ENCODE results near the gene TANK. TPM values are rescaled to one million over a fixed set of nuclear protein-coding genes. Genes with fewer than 3 reads are reported as not detected.

The TANK gene
- polyA plus RNA-seq, 1 donor from 2014 or later: 58.1 TPM

- TF ChIP-seq TAF1 (IDR thresholded peaks at IDR 0.05; ENCODE audit: low read depth) (no peak), POLR2AphosphoS5 (IDR thresholded peaks at IDR 0.05) (no peak), MXI1 (conservative IDR thresholded peaks at IDR 0.05; ENCODE audit: poor library complexity, severe bottlenecking) (no peak), SMC3 (conservative IDR thresholded peaks at IDR 0.05; ENCODE audit: poor library complexity) (no peak), EZH2 (IDR thresholded peaks at IDR 0.05; ENCODE audit: borderline replicate concordance, insufficient read depth, low read length, poor library complexity, severe bottlenecking) (no peak), RAD21 (conservative IDR thresholded peaks at IDR 0.05) (no peak), EP300 (conservative IDR thresholded peaks at IDR 0.05; ENCODE audit: poor library complexity, severe bottlenecking) (no peak)
- TF ChIP-seq, protein P1, sequence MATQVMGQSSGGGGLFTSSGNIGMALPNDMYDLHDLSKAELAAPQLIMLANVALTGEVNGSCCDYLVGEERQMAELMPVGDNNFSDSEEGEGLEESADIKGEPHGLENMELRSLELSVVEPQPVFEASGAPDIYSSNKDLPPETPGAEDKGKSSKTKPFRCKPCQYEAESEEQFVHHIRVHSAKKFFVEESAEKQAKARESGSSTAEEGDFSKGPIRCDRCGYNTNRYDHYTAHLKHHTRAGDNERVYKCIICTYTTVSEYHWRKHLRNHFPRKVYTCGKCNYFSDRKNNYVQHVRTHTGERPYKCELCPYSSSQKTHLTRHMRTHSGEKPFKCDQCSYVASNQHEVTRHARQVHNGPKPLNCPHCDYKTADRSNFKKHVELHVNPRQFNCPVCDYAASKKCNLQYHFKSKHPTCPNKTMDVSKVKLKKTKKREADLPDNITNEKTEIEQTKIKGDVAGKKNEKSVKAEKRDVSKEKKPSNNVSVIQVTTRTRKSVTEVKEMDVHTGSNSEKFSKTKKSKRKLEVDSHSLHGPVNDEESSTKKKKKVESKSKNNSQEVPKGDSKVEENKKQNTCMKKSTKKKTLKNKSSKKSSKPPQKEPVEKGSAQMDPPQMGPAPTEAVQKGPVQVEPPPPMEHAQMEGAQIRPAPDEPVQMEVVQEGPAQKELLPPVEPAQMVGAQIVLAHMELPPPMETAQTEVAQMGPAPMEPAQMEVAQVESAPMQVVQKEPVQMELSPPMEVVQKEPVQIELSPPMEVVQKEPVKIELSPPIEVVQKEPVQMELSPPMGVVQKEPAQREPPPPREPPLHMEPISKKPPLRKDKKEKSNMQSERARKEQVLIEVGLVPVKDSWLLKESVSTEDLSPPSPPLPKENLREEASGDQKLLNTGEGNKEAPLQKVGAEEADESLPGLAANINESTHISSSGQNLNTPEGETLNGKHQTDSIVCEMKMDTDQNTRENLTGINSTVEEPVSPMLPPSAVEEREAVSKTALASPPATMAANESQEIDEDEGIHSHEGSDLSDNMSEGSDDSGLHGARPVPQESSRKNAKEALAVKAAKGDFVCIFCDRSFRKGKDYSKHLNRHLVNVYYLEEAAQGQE (IDR thresholded peaks at IDR 0.05; ENCODE audit: borderline replicate concordance): no peak
- TF ChIP-seq, protein P2, sequence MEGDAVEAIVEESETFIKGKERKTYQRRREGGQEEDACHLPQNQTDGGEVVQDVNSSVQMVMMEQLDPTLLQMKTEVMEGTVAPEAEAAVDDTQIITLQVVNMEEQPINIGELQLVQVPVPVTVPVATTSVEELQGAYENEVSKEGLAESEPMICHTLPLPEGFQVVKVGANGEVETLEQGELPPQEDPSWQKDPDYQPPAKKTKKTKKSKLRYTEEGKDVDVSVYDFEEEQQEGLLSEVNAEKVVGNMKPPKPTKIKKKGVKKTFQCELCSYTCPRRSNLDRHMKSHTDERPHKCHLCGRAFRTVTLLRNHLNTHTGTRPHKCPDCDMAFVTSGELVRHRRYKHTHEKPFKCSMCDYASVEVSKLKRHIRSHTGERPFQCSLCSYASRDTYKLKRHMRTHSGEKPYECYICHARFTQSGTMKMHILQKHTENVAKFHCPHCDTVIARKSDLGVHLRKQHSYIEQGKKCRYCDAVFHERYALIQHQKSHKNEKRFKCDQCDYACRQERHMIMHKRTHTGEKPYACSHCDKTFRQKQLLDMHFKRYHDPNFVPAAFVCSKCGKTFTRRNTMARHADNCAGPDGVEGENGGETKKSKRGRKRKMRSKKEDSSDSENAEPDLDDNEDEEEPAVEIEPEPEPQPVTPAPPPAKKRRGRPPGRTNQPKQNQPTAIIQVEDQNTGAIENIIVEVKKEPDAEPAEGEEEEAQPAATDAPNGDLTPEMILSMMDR (IDR thresholded peaks at IDR 0.05; ENCODE audit: poor library complexity, severe bottlenecking): no peak
- Histone ChIP-seq H4K20me1 (ENCODE audit: insufficient read depth) (no peaks in the 10 kb centered on the region), H3K4me3 (ENCODE audit: low read length) (no peak overlapping the region), H3K27me3 (ENCODE audit: insufficient read depth, low read depth, low read length) (peaks cover 15% of the 10 kb centered on the region), H3K4me2 (ENCODE audit: low read length) (no peak overlapping the region), H3K79me2 (replicated peaks; ENCODE audit: insufficient read depth, low read length) (no peaks in the 10 kb centered on the region), H3F3A (ENCODE audit: insufficient read depth, low read length, poor library complexity, severe bottlenecking) (no peaks in the 10 kb centered on the region), H2AFZ (ENCODE audit: low read depth, low read length) (no peak overlapping the region), H3K9ac (ENCODE audit: low read length) (no peak overlapping the region), H3K27ac (ENCODE audit: low read length) (no peak overlapping the region), H3K9me2 (ENCODE audit: insufficient read depth, low read length) (no peaks in the 10 kb centered on the region), H3K9me3 (ENCODE audit: low read length) (no peaks in the 10 kb centered on the region), H3K36me3 (ENCODE audit: insufficient read depth, low read length) (no peaks in the 10 kb centered on the region)
Observed at GRCh38 chr2:161246281-161246680, 86.1 kb downstream of the TANK start.

DNA sequence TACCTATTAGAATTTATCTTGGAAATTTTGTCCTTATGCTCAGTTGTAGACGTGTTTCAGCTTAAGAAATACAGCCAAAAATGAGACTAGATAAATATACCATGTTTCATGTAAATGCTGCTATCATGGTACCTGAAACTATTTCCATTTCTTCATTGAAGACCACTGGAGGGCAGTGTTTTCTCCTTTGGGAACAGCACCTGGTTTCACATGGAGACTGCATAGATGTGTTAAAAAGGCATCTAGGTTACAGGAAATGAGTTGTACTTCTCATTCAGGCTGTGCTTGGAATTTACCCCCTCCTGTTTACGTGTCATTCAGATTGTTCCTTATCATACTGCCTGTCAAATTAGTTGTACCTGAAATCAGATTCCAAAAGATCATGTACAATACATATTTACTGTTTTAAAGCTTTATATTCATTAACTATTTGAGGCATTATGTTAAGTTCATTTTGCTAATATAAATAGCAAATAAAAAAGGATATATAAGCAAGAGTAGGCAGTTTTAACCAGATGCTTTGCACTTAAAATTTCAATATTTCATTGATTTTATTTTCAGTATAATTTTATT is 90.7 kb downstream of the TANK start:
- no peak overlapping the region for H3K4me2 ChIP-seq (ENCODE audit: low read length)
- H3K36me3 ChIP-seq (ENCODE audit: insufficient read depth, low read length): no peaks in the 10 kb centered on the region
- no peaks in the 10 kb centered on the region for H3K79me2 ChIP-seq (replicated peaks; ENCODE audit: insufficient read depth, low read length)
- H3K9me2 ChIP-seq (ENCODE audit: insufficient read depth, low read length): no peaks in the 10 kb centered on the region
- TF ChIP-seq, protein P1 (IDR thresholded peaks at IDR 0.05; ENCODE audit: borderline replicate concordance): no peak
- TF ChIP-seq SMC3 (conservative IDR thresholded peaks at IDR 0.05; ENCODE audit: poor library complexity) (peak; percentile 76), EP300 (conservative IDR thresholded peaks at IDR 0.05; ENCODE audit: poor library complexity, severe bottlenecking) (no peak), RAD21 (conservative IDR thresholded peaks at IDR 0.05) (peak; percentile 70)
- TF ChIP-seq, protein P2 (IDR thresholded peaks at IDR 0.05; ENCODE audit: poor library complexity, severe bottlenecking): peak; percentile 76
- no peak overlapping the region for H3K4me3 ChIP-seq (ENCODE audit: low read length)
- H3K9me3 ChIP-seq (ENCODE audit: low read length): no peaks in the 10 kb centered on the region
- H3K27ac ChIP-seq (ENCODE audit: low read length): no peak overlapping the region
- H3F3A ChIP-seq (ENCODE audit: insufficient read depth, low read length, poor library complexity, severe bottlenecking): no peaks in the 10 kb centered on the region
- H3K27me3 ChIP-seq (ENCODE audit: insufficient read depth, low read depth, low read length): peaks cover 3% of the 10 kb centered on the region
- H2AFZ ChIP-seq (ENCODE audit: low read depth, low read length): no peak overlapping the region
- no peak overlapping the region for H3K9ac ChIP-seq (ENCODE audit: low read length)
- H4K20me1 ChIP-seq (ENCODE audit: insufficient read depth): no peaks in the 10 kb centered on the region
